Vagina (tissue), 2 donors: ENCODE measurements around the gene EP400.
"Not testable (repeated sequence)": the region's sequence is repeated elsewhere in the genome, so short reads cannot be mapped to it uniquely, and the experiment has no call there.

Experiments used
- POLR2A ChIP-seq, 2 donors: fragments of 450-650 bp; IDR thresholded peaks; one replicate each; pipeline ENCODE4 v1.6.1; 2017; ENCODE audit warnings: antibody characterized with exemption in 2 of 2, mild to moderate bottlenecking in 2 of 2, moderate library complexity in 2 of 2
- POLR2AphosphoS5 ChIP-seq, 2 donors: sonication (generic); formaldehyde crosslinking; IDR thresholded peaks; one replicate each; pipeline ENCODE4 v1.9.0; 2017; ENCODE audit warnings: antibody characterized with exemption in 2 of 2, mild to moderate bottlenecking in 2 of 2, low read depth in 1 of 2; ENCODE audit not compliant: insufficient read depth in 1 of 2
- TF ChIP-seq, protein P1 (sequence below), 3 experiments: fragments of 450-650 bp in 2 of 3; fragments of 200-600 bp in 1 of 3; sonication (generic) in 1 of 3; IDR thresholded peaks; one replicate each; pipeline ENCODE4 v1.5.1; 2017 to 2019; ENCODE audit warnings: antibody characterized with exemption in 3 of 3, mild to moderate bottlenecking in 2 of 3, moderate library complexity in 2 of 3

DNA sequence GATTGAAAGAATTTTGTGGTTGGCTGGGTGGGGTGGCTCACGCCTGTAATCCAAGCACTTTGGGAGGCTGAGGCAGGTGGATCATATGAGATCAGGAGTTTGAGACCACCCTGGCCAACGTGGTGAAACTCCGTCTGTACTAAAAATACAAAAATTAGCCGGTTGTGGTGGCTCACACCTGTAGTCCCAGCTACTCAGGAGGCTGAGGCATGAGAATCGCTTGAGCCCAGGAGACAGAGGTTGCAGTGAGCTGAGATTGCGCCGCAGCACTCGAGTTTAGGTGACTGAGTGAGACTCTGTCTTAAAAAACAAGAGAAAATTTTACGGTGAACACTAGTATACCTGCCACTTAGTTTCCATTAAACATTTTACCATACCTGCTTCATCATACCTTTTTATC is 4.1 kb downstream of the EP400 start:
- TF ChIP-seq, protein P1, sequence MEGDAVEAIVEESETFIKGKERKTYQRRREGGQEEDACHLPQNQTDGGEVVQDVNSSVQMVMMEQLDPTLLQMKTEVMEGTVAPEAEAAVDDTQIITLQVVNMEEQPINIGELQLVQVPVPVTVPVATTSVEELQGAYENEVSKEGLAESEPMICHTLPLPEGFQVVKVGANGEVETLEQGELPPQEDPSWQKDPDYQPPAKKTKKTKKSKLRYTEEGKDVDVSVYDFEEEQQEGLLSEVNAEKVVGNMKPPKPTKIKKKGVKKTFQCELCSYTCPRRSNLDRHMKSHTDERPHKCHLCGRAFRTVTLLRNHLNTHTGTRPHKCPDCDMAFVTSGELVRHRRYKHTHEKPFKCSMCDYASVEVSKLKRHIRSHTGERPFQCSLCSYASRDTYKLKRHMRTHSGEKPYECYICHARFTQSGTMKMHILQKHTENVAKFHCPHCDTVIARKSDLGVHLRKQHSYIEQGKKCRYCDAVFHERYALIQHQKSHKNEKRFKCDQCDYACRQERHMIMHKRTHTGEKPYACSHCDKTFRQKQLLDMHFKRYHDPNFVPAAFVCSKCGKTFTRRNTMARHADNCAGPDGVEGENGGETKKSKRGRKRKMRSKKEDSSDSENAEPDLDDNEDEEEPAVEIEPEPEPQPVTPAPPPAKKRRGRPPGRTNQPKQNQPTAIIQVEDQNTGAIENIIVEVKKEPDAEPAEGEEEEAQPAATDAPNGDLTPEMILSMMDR (IDR thresholded peaks at IDR 0.05) = not testable (repeated sequence)
- TF ChIP-seq POLR2A (IDR thresholded peaks at IDR 0.05); POLR2AphosphoS5 (IDR thresholded peaks at IDR 0.05; ENCODE audit: insufficient read depth in 1 of 2, low read depth in 1 of 2): not testable (repeated sequence)
